Astrocyte (in vitro differentiated cells and primary cell): ENCODE measurements around the gene CCT5. TPM values are rescaled to one million over a fixed set of nuclear protein-coding genes. Genes with fewer than 3 reads are reported as not detected.

Experiments
- DNase-seq: peaks from one replicate; pipeline ENCODE4 v3.0.0-alpha.2; 2010; ENCODE audit warnings: low read depth
- FAIRE-seq: peaks from 2 replicates; lab custom pipeline; 2011; peaks lifted over from hg19 to GRCh38; lab: Jason Lieb, UNC
- H2AFZ ChIP-seq: 2 replicates; pipeline ENCODE4 v1.6.0; 2012; ENCODE audit warnings: low read depth, low read length, inconsistent platforms
- H3K27ac ChIP-seq: 2 replicates; pipeline ENCODE4 v1.5.1; 2011; ENCODE audit warnings: low read depth, low read length, inconsistent platforms
- H3K27me3 ChIP-seq: 2 replicates; pipeline ENCODE4 v1.6.0; 2011; ENCODE audit warnings: low read length, inconsistent platforms; ENCODE audit not compliant: insufficient read depth
- H3K36me3 ChIP-seq: 2 replicates; pipeline ENCODE4 v1.5.1; 2011; ENCODE audit warnings: low read length, inconsistent platforms; ENCODE audit not compliant: insufficient read depth
- H3K4me1 ChIP-seq: 2 replicates; pipeline ENCODE4 v1.5.1; 2011; ENCODE audit warnings: low read length, inconsistent platforms; ENCODE audit not compliant: insufficient read depth
- H3K4me2 ChIP-seq: 2 replicates; pipeline ENCODE4 v1.6.0; 2012; ENCODE audit warnings: low read length, inconsistent platforms
- H3K4me3 ChIP-seq: 2 replicates; pipeline ENCODE4 v1.5.1; 2011; ENCODE audit warnings: low read depth, mild to moderate bottlenecking, low read length, inconsistent platforms; ENCODE audit not compliant: insufficient read depth
- H3K79me2 ChIP-seq: 2 replicates; pipeline ENCODE4 v1.6.0; 2012; ENCODE audit warnings: mild to moderate bottlenecking, low read length, inconsistent platforms; ENCODE audit not compliant: insufficient read depth
- H3K9ac ChIP-seq: 2 replicates; pipeline ENCODE4 v1.6.0; 2012; ENCODE audit warnings: mild to moderate bottlenecking, low read length, inconsistent platforms
- H3K9me3 ChIP-seq: 2 replicates; pipeline ENCODE4 v1.5.1; 2012; ENCODE audit warnings: low read depth, mild to moderate bottlenecking, low read length, inconsistent platforms; ENCODE audit not compliant: insufficient read depth
- H4K20me1 ChIP-seq: 2 replicates; pipeline ENCODE4 v1.6.0; 2012; ENCODE audit warnings: low read length, inconsistent platforms; ENCODE audit not compliant: insufficient read depth
- H3K27ac Mint-ChIP-seq: one replicate; pipeline ENCODE4 v1.8.0; 2021; ENCODE audit warnings: mild to moderate bottlenecking, mixed read lengths; ENCODE audit not compliant: unreplicated experiment
- H3K27me3 Mint-ChIP-seq: one replicate; pipeline ENCODE4 v1.8.0; 2021; ENCODE audit warnings: low read depth, mixed read lengths; ENCODE audit not compliant: unreplicated experiment
- H3K36me3 Mint-ChIP-seq: one replicate; pipeline ENCODE4 v1.8.0; 2021; ENCODE audit warnings: low read depth, mixed read lengths; ENCODE audit not compliant: unreplicated experiment
- H3K4me1 Mint-ChIP-seq: one replicate; pipeline ENCODE4 v1.8.0; 2021; ENCODE audit warnings: low read depth, mixed read lengths; ENCODE audit not compliant: unreplicated experiment
- H3K4me3 Mint-ChIP-seq: one replicate; pipeline ENCODE4 v1.8.0; 2021; ENCODE audit warnings: mild to moderate bottlenecking, moderate library complexity, mixed read lengths; ENCODE audit not compliant: unreplicated experiment
- H3K9me3 Mint-ChIP-seq: one replicate; pipeline ENCODE4 v1.8.0; 2021; ENCODE audit warnings: mild to moderate bottlenecking, mixed read lengths; ENCODE audit not compliant: unreplicated experiment
- EZH2 ChIP-seq: IDR thresholded peaks from 2 replicates; pipeline ENCODE4 v1.6.1; 2012; ENCODE audit warnings: mild to moderate bottlenecking, low read length, inconsistent platforms; ENCODE audit not compliant: insufficient read depth
- total RNA-seq: library from RNA; stranded (reverse); gene quantifications from 2 replicates; pipeline ENCODE4 v1.2.1, GENCODE V29; 2021
- TF ChIP-seq, protein P1 (sequence below): IDR thresholded peaks from 2 replicates; pipeline ENCODE4 v1.5.1; 2011; ENCODE audit warnings: low read depth, mild to moderate bottlenecking, inconsistent platforms, low read length, moderate library complexity; ENCODE audit not compliant: insufficient read depth

The CCT5 gene
- total RNA-seq, 1 donor from 2014 or later, result 276 TPM

DNA sequence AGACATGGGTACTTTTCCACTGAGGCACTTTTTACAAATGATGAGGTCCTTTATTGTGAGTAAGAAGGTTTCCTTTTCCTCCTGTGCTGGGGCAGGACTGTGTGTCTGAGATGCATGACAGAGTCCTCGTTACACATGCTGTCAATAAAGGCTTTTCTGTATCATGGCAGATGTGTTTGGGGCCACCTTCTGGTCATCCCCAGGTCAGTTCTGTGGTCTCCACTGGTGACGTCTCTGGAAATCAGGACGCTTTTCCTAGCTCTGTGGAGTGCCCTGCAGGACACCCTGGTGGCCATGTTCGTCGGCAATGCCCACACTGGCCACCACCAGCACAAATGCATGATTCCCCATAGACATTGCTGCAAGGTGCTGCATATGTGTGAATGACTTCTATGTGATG, 54.9 kb downstream of the CCT5 start:
- no peak overlapping the region for H3K27ac Mint-ChIP-seq
- no peak overlapping the region for H3K9ac ChIP-seq
- H3K9me3 ChIP-seq, result no peaks in the 10 kb centered on the region
- H3K27me3 ChIP-seq, result no peaks in the 10 kb centered on the region
- H3K4me2 ChIP-seq, result no peak overlapping the region
- no peak for TF ChIP-seq EZH2
- TF ChIP-seq, protein P1, sequence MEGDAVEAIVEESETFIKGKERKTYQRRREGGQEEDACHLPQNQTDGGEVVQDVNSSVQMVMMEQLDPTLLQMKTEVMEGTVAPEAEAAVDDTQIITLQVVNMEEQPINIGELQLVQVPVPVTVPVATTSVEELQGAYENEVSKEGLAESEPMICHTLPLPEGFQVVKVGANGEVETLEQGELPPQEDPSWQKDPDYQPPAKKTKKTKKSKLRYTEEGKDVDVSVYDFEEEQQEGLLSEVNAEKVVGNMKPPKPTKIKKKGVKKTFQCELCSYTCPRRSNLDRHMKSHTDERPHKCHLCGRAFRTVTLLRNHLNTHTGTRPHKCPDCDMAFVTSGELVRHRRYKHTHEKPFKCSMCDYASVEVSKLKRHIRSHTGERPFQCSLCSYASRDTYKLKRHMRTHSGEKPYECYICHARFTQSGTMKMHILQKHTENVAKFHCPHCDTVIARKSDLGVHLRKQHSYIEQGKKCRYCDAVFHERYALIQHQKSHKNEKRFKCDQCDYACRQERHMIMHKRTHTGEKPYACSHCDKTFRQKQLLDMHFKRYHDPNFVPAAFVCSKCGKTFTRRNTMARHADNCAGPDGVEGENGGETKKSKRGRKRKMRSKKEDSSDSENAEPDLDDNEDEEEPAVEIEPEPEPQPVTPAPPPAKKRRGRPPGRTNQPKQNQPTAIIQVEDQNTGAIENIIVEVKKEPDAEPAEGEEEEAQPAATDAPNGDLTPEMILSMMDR, result no peak
- peaks cover 10% of the 10 kb centered on the region for H4K20me1 ChIP-seq
- no peaks in the 10 kb centered on the region for H3K27me3 Mint-ChIP-seq
- H3K4me3 ChIP-seq, result no peak overlapping the region
- peaks cover 11% of the 10 kb centered on the region for H3K4me1 Mint-ChIP-seq
- H3K36me3 Mint-ChIP-seq, result peaks cover 3% of the 10 kb centered on the region
- no peak overlapping the region for H3K27ac ChIP-seq
- peaks cover 4% of the 10 kb centered on the region for H3K9me3 Mint-ChIP-seq
- no peaks in the 10 kb centered on the region for H3K36me3 ChIP-seq
- H3K4me1 ChIP-seq, result peaks cover 2% of the 10 kb centered on the region
- H2AFZ ChIP-seq, result no peak overlapping the region
- FAIRE-seq, result no peak
- DNase-seq, result no peak
- peak overlapping the region; percentile 20 for H3K4me3 Mint-ChIP-seq
- peaks cover 10% of the 10 kb centered on the region for H3K79me2 ChIP-seq

DNA sequence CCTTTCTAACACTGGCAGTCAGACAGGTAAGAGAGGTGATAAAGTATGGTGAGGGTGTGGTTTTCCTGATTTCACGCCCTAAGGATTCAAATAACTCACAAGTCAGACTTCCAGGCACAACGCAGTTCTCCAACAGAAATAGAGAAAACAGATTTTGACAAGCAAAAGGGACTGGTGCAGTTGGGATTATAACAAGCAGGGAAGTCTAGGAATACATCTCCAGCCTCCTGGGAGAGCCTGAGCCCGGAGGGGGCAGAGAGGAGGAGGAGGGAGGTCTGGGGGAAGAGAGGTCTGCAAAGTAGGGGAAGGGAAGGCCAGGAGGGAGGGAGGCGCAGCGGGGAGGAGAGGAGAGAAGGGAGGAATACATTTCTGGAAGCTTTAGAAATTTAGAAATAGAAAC, 56.0 kb downstream of the CCT5 start:
- Histone ChIP-seq H3K36me3 (no peaks in the 10 kb centered on the region), H3K79me2 (peaks cover 10% of the 10 kb centered on the region), H3K27me3 (no peaks in the 10 kb centered on the region), H3K4me3 (no peak overlapping the region), H3K4me2 (peak overlapping the region; percentile 90), H3K4me1 (peaks cover 11% of the 10 kb centered on the region), H2AFZ (no peak overlapping the region), H4K20me1 (peaks cover 10% of the 10 kb centered on the region), H3K9me3 (no peaks in the 10 kb centered on the region), H3K9ac (no peak overlapping the region), H3K27ac (no peak overlapping the region)
- H3K27ac Mint-ChIP-seq, result no peak overlapping the region
- H3K9me3 Mint-ChIP-seq, result peaks cover 7% of the 10 kb centered on the region
- peak overlapping the region; percentile 88 for H3K4me3 Mint-ChIP-seq
- no peaks in the 10 kb centered on the region for H3K27me3 Mint-ChIP-seq
- H3K4me1 Mint-ChIP-seq, result peaks cover 21% of the 10 kb centered on the region
- no peak for DNase-seq
- peaks cover 2% of the 10 kb centered on the region for H3K36me3 Mint-ChIP-seq
- no peak for FAIRE-seq
- TF ChIP-seq, protein P1, result no peak
- no peak for TF ChIP-seq EZH2

DNA sequence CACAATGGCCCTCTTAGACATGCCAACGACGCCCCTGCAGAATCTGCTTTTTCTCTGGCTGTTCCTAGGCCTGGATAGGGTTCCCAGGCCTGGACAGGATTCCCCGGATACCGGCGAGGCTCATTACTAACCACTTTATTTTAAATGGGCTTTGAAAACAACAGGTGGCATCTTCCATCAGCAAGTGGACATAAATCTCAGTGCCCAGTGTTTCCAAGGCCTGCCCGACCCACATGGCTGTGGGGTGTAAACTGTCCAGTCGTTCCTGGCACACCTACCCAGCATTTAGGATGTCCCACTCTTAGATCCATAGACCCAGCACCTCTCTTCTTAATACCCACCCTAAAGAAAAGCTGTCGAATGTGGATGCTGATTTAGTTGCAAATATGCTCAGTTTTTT, 56.7 kb downstream of the CCT5 start:
- no peak for DNase-seq
- no peaks in the 10 kb centered on the region for H3K36me3 ChIP-seq
- TF ChIP-seq EZH2, result no peak
- TF ChIP-seq, protein P1, result no peak
- peak overlapping the region; percentile 75 for H3K4me3 ChIP-seq
- no peaks in the 10 kb centered on the region for H3K9me3 ChIP-seq
- H3K79me2 ChIP-seq, result peaks cover 10% of the 10 kb centered on the region
- peak overlapping the region; percentile 90 for H3K4me2 ChIP-seq
- Mint-ChIP-seq H3K36me3 (peaks cover 2% of the 10 kb centered on the region), H3K9me3 (peaks cover 7% of the 10 kb centered on the region), H3K4me1 (peaks cover 25% of the 10 kb centered on the region), H3K27ac (no peak overlapping the region), H3K27me3 (no peaks in the 10 kb centered on the region), H3K4me3 (peak overlapping the region; percentile 88)
- no peak overlapping the region for H3K27ac ChIP-seq
- H3K27me3 ChIP-seq, result no peaks in the 10 kb centered on the region
- FAIRE-seq, result no peak
- peaks cover 11% of the 10 kb centered on the region for H3K4me1 ChIP-seq
- H4K20me1 ChIP-seq, result peaks cover 9% of the 10 kb centered on the region
- peak overlapping the region; percentile 98 for H2AFZ ChIP-seq
- peak overlapping the region; percentile 87 for H3K9ac ChIP-seq
